NOMO-1 treated with DMSO at 0.1 percent for 48 hours (cell line): ENCODE results near the gene LRRC39.

Source experiments
- DNase-seq: peaks from one replicate; lab custom pipeline; 2025; ENCODE audit not compliant: unreplicated experiment; lab: John Stamatoyannopoulos, UW

Gene LRRC39

GRCh38 chr1:100151679-100152078 lies 26.4 kb downstream of the LRRC39 start:
- DNase-seq = no peak

GRCh38 chr1:100147875-100148274 lies 30.2 kb downstream of the LRRC39 start:
- no peak for DNase-seq

- no peak for DNase-seq
These were observed 31.1 kb downstream of the LRRC39 start for GRCh38 chr1:100146958-100147357.

GRCh38 chr1:100145116-100145515 lies 32.9 kb downstream of the LRRC39 start:
- no peak for DNase-seq

- DNase-seq = no peak
These were observed 35.7 kb downstream of the LRRC39 start for GRCh38 chr1:100142343-100142742.

- no peak for DNase-seq
These were observed 36.9 kb downstream of the LRRC39 start for GRCh38 chr1:100141192-100141591.

- DNase-seq = no peak
These were observed 40.5 kb downstream of the LRRC39 start for GRCh38 chr1:100137602-100138001.

- DNase-seq = no peak
These were observed 43.2 kb downstream of the LRRC39 start for GRCh38 chr1:100134872-100135271.

- DNase-seq = peak; percentile 98
These were observed 45.2 kb downstream of the LRRC39 start, which contains the start of the genes SASS6 and TRMT13 for GRCh38 chr1:100132566-100133477. TSS of gene SASS6 (minus strand) at chr1:100132930. CDS start at chr1:100132814, 116 bp downstream. TSS of gene TRMT13 (plus strand) at chr1:100133163. CDS start at chr1:100133169, 6 bp downstream.

- no peak for DNase-seq
These were observed 46.4 kb downstream of the LRRC39 start for GRCh38 chr1:100131623-100132022.

GRCh38 chr1:100130552-100131077 lies 47.4 kb downstream of the LRRC39 start:
- no peak for DNase-seq

- no peak for DNase-seq
These were observed 50.8 kb downstream of the LRRC39 start for GRCh38 chr1:100127226-100127625.

GRCh38 chr1:100122177-100122576 lies 55.9 kb downstream of the LRRC39 start:
- no peak for DNase-seq

- no peak for DNase-seq
These were observed 62.5 kb downstream of the LRRC39 start for GRCh38 chr1:100115524-100115923.

GRCh38 chr1:100109554-100110066 lies 68.4 kb downstream of the LRRC39 start:
- no peak for DNase-seq

GRCh38 chr1:100107696-100108095 lies 70.4 kb downstream of the LRRC39 start:
- DNase-seq = no peak

GRCh38 chr1:100101564-100101963 lies 76.5 kb downstream of the LRRC39 start:
- no peak for DNase-seq

GRCh38 chr1:100100202-100100601 lies 77.9 kb downstream of the LRRC39 start:
- DNase-seq = no peak
